K562 (cell line): Measurements from ENCODE around the gene INS.

Source experiments
- CBX5 ChIP-seq: IDR thresholded peaks from 2 replicates; pipeline ENCODE4 v1.6.1; 2014; ENCODE audit warnings: low read depth, borderline replicate concordance
- ZFP1 ChIP-seq: fragments of 450-650 bp; formaldehyde crosslinking; IDR thresholded peaks from 2 replicates; pipeline ENCODE4 v1.4.0; 2020; ENCODE audit warnings: mild to moderate bottlenecking, mixed read lengths
- ZNF23 ChIP-seq: fragments of 250-450 bp; sonication (Bioruptor Pico); IDR thresholded peaks from 2 replicates; pipeline ENCODE4 v1.4.0; 2020; ENCODE audit warnings: mild to moderate bottlenecking

GRCh38 chr11:2128511-2129307, 32.3 kb downstream of the INS start:
- TF ChIP-seq ZNF23 (CRISPR knock-in tag), result no peak
- TF ChIP-seq ZFP1 (CRISPR knock-in tag), result no peak
- TF ChIP-seq CBX5, result no peak
